Measurements from ENCODE around the gene ATP2B2.

GRCh38 chr3:10432931-10433330 lies 72.5 kb downstream of the ATP2B2 start:
- TF ChIP-seq CTCF (IDR thresholded peaks at IDR 0.05; ENCODE audit: control extremely low read depth in 1 of 3, insufficient read depth in 1 of 3, low read depth in 1 of 3, low read length in 3 of 3) (no peak), POLR2A (IDR thresholded peaks at IDR 0.05; ENCODE audit: control extremely low read depth in 1 of 2, low read depth in 2 of 2, low read length in 2 of 2) (no peak), CHD2 (IDR thresholded peaks at IDR 0.05; ENCODE audit: low read length) (no peak), TAF7 (optimal IDR thresholded peaks at IDR 0.05; ENCODE audit: borderline replicate concordance, low read depth, low read length) (no peak), ZNF274 (IDR thresholded peaks at IDR 0.05; ENCODE audit: borderline replicate concordance, extremely low read depth, low read length) (no peak), RNF2 (IDR thresholded peaks at IDR 0.05; ENCODE audit: borderline replicate concordance, low read depth, low read length, missing control alignments, poor library complexity, severe bottlenecking) (no peak), USF2 (IDR thresholded peaks at IDR 0.05; ENCODE audit: low read length) (no peak), KDM5A (IDR thresholded peaks at IDR 0.05; ENCODE audit: low read length) (no peak), POLR2AphosphoS5 (IDR thresholded peaks at IDR 0.05; ENCODE audit: low read depth, low read length) (no peak), RFX5 (IDR thresholded peaks at IDR 0.05; ENCODE audit: borderline replicate concordance, low read depth, low read length) (no peak), SIX5 (IDR thresholded peaks at IDR 0.05; ENCODE audit: low read depth, low read length) (no peak), RBBP5 (IDR thresholded peaks at IDR 0.05; ENCODE audit: borderline replicate concordance, low read depth, low read length) (no peak), BRCA1 (IDR thresholded peaks at IDR 0.05; ENCODE audit: low read depth, low read length) (no peak)

Measured in H1 (cell line).